DMS53 treated with DMSO at 0.1 percent for 48 hours (cell line): Measurements from ENCODE around the gene LRTM2.

Source experiments
- DNase-seq: peaks from one replicate; lab custom pipeline; 2025; ENCODE audit not compliant: unreplicated experiment; lab: John Stamatoyannopoulos, UW

Gene LRTM2

GRCh38 chr12:1882850-1883470 is 62.6 kb downstream of the LRTM2 start:
- no peak for DNase-seq

GRCh38 chr12:1883513-1883912 is 63.1 kb downstream of the LRTM2 start:
- DNase-seq, result no peak

- no peak for DNase-seq
Observed at GRCh38 chr12:1884651-1885050, 64.3 kb downstream of the LRTM2 start.

- no peak for DNase-seq
Observed at GRCh38 chr12:1885082-1885596, 64.8 kb downstream of the LRTM2 start.

GRCh38 chr12:1885599-1886245 is 65.4 kb downstream of the LRTM2 start:
- no peak for DNase-seq
